ENCODE results near the gene JAKMIP3. TPM values are rescaled to one million over a fixed set of nuclear protein-coding genes. Genes with fewer than 3 reads are reported as not detected.

The JAKMIP3 gene
- total and polyA plus RNA-seq, 9 of the 15 experiments (the other 6 are each of a cell fraction or from before 2014, with no cell fraction given): 0.04 TPM; not detected in 8

GRCh38 chr10:132104062-132104461 lies 38.3 kb downstream of the JAKMIP3 start:
- H3K9me1 ChIP-seq (ENCODE audit: control insufficient read depth, insufficient read depth, low read length): no peaks in the 10 kb centered on the region
- no peak overlapping the region for H2AFZ ChIP-seq (ENCODE audit: low read depth, low read length)
- peaks cover 8 to 52% of the 10 kb centered on the region in 2 experiments; a peak in 3 of 5 replicates for H3K27me3 ChIP-seq (ENCODE audit: control insufficient read depth in 2 of 2, insufficient read depth in 2 of 2, low read length in 2 of 2)
- no peaks in the 10 kb centered on the region; a peak in 1 of 5 replicates for H3K4me1 ChIP-seq (replicated peaks in 1 of 2; ENCODE audit: control insufficient read depth in 2 of 2, insufficient read depth in 2 of 2, low read length in 2 of 2)
- 0 out of 2 replicates have a peak, but pooled peaks cover 3% of the 10 kb centered on the region for H4K20me1 ChIP-seq (replicated peaks; ENCODE audit: control insufficient read depth, insufficient read depth, low read length)
- DNase-seq (ENCODE audit: extremely low read depth in 1 of 4, low spot score in 3 of 4) (no peak), FAIRE-seq (no peak), ATAC-seq (no peak)
- no peak overlapping the region for H3K4me3 ChIP-seq
- BruUV-seq (replicated peaks): no TSS peak
- no peak overlapping the region for H3K9ac ChIP-seq (ENCODE audit: insufficient read depth in 1 of 2, low read depth in 2 of 2, low read length in 2 of 2)
- H3K27ac ChIP-seq (ENCODE audit: extremely low read depth, low read depth, low read length): no peak overlapping the region
- no peaks in the 10 kb centered on the region for H3K36me3 ChIP-seq (ENCODE audit: control insufficient read depth, insufficient read depth, low read length)
- in situ Hi-C loops (cut with MboI): no loop called here
- intact Hi-C loops (cut with micrococcal nuclease): no loop called here
- ChIA-PET POLR2A (interaction anchor here (1.6 kb wide), 1 partner anchor 207 kb away, joined by 3 read pairs; no protein-coding TSS in a partner anchor), CTCF (ENCODE audit: low intra/inter-chr PET ratio) (no interaction called here)
- no peaks in the 10 kb centered on the region for H3K79me2 ChIP-seq (ENCODE audit: control insufficient read depth, insufficient read depth, low read length)
- no peak overlapping the region for H3K4me2 ChIP-seq (ENCODE audit: insufficient read depth, low read length)
- 7% methylated on average over 11 of the region's 13 CpGs for WGBS (ENCODE audit: insufficient coverage, low coverage, missing lambda C conversion rate)
- no peaks in the 10 kb centered on the region for H3K9me3 ChIP-seq (replicated peaks; ENCODE audit: control insufficient read depth, insufficient read depth, low read depth, low read length)
- TF ChIP-seq ILF3 (IDR thresholded peaks at IDR 0.05; ENCODE audit: borderline replicate concordance) (no peak), HIVEP1 (CRISPR knock-in tag; IDR thresholded peaks at IDR 0.05) (no peak), ZBTB17 (CRISPR knock-in tag; IDR thresholded peaks at IDR 0.05) (no peak), HOXB6 (CRISPR knock-in tag; IDR thresholded peaks at IDR 0.05; ENCODE audit: borderline replicate concordance) (no peak), ZNF77 (CRISPR knock-in tag; IDR thresholded peaks at IDR 0.05) (no peak), RBM34 (IDR thresholded peaks at IDR 0.05; ENCODE audit: borderline replicate concordance, insufficient read depth, low read length) (no peak), BRD4 (IDR thresholded peaks at IDR 0.05) (no peak), FOXA1 (IDR thresholded peaks at IDR 0.05; ENCODE audit: borderline replicate concordance) (no peak), GTF3C2 (IDR thresholded peaks at IDR 0.05; ENCODE audit: borderline replicate concordance, extremely low read depth, insufficient read length) (no peak), ZNF263 (CRISPR knock-in tag; IDR thresholded peaks at IDR 0.05; ENCODE audit: borderline replicate concordance) (no peak), GTF2F1 (IDR thresholded peaks at IDR 0.05; ENCODE audit: low read depth, low read length) (no peak), HINFP (tag; conservative IDR thresholded peaks at IDR 0.05; ENCODE audit: low read depth) (no peak), ATF2 (CRISPR knock-in tag; IDR thresholded peaks at IDR 0.05) (no peak), POLR2AphosphoS5 (IDR thresholded peaks at IDR 0.05; ENCODE audit: control insufficient read depth, insufficient read depth, low read depth, low read length) (no peak), TEAD4 (IDR thresholded peaks at IDR 0.05; ENCODE audit: low read length) (no peak), TEAD4 (CRISPR knock-in tag; IDR thresholded peaks at IDR 0.05; ENCODE audit: borderline replicate concordance) (no peak)

All from K562 (cell line).